ENCODE results near the gene MTRF1L. TPM values are rescaled to one million over a fixed set of nuclear protein-coding genes. Genes with fewer than 3 reads are reported as not detected.

MTRF1L gene
- total and polyA plus RNA-seq, 2 donors from 2014 or later: 15.8 to 19.2 TPM

- DNase-seq (peak in 3 of 5 donors; percentile 46 to 72 (median 65)), FAIRE-seq (no peak)
- Histone ChIP-seq H3K36me3 (ENCODE audit: control insufficient read depth in 2 of 3, insufficient read depth in 3 of 3, low read length in 3 of 3) (no peaks in the 10 kb centered on the region), H3K9ac (ENCODE audit: low read length in 3 of 3) (no peak overlapping the region), H3K27me3 (ENCODE audit: control insufficient read depth, insufficient read depth, low read length) (no peaks in the 10 kb centered on the region), H3K9me3 (ENCODE audit: control insufficient read depth in 2 of 3, insufficient read depth in 1 of 3, low read length in 3 of 3) (no peaks in the 10 kb centered on the region), H3K4me3 (ENCODE audit: low read length in 3 of 3) (no peak overlapping the region), H3K27ac (ENCODE audit: low read depth in 2 of 2, low read length in 2 of 2) (no peak overlapping the region), H3K4me1 (ENCODE audit: control insufficient read depth in 2 of 3, insufficient read depth in 2 of 3, low read depth in 1 of 3, low read length in 3 of 3) (peaks cover 0 to 3% (median 0%) of the 10 kb centered on the region in 3 donors)
- peak; percentile 78 for TF ChIP-seq CTCF (IDR thresholded peaks at IDR 0.05; ENCODE audit: borderline replicate concordance, extremely low read depth, insufficient read depth)
- intact Hi-C loops (cut with DNase I): no loop called here
Measured at GRCh38 chr6:153023977-153024708, 21.6 kb upstream of the MTRF1L start.

GRCh38 chr6:153018355-153018754 lies 15.8 kb upstream of the MTRF1L start:
- H3K27ac ChIP-seq (ENCODE audit: low read depth in 2 of 2, low read length in 2 of 2): no peak overlapping the region
- no peaks in the 10 kb centered on the region for H3K36me3 ChIP-seq (ENCODE audit: control insufficient read depth in 2 of 3, insufficient read depth in 3 of 3, low read length in 3 of 3)
- H3K4me3 ChIP-seq (ENCODE audit: low read length in 3 of 3): no peak overlapping the region
- no peak for DNase-seq
- intact Hi-C loops (cut with DNase I): no loop called here
- TF ChIP-seq CTCF (IDR thresholded peaks at IDR 0.05; ENCODE audit: borderline replicate concordance, extremely low read depth, insufficient read depth): no peak
- H3K4me1 ChIP-seq (ENCODE audit: control insufficient read depth in 2 of 3, insufficient read depth in 2 of 3, low read depth in 1 of 3, low read length in 3 of 3): no peaks in the 10 kb centered on the region
- H3K9ac ChIP-seq (ENCODE audit: low read length in 3 of 3): no peak overlapping the region
- FAIRE-seq: no peak
- no peaks in the 10 kb centered on the region for H3K9me3 ChIP-seq (ENCODE audit: control insufficient read depth in 2 of 3, insufficient read depth in 1 of 3, low read length in 3 of 3)
- H3K27me3 ChIP-seq (ENCODE audit: control insufficient read depth, insufficient read depth, low read length): no peaks in the 10 kb centered on the region

- H3K27ac ChIP-seq (ENCODE audit: low read depth in 2 of 2, low read length in 2 of 2): no peak overlapping the region
- no peak for FAIRE-seq
- no peak overlapping the region for H3K9ac ChIP-seq (ENCODE audit: low read length in 3 of 3)
- no peak overlapping the region for H3K4me3 ChIP-seq (ENCODE audit: low read length in 3 of 3)
- H3K36me3 ChIP-seq (ENCODE audit: control insufficient read depth in 2 of 3, insufficient read depth in 3 of 3, low read length in 3 of 3): no peaks in the 10 kb centered on the region
- TF ChIP-seq CTCF (IDR thresholded peaks at IDR 0.05; ENCODE audit: borderline replicate concordance, extremely low read depth, insufficient read depth): no peak
- DNase-seq: no peak
- no peaks in the 10 kb centered on the region for H3K9me3 ChIP-seq (ENCODE audit: control insufficient read depth in 2 of 3, insufficient read depth in 1 of 3, low read length in 3 of 3)
- H3K4me1 ChIP-seq (ENCODE audit: control insufficient read depth in 2 of 3, insufficient read depth in 2 of 3, low read depth in 1 of 3, low read length in 3 of 3): no peaks in the 10 kb centered on the region
- intact Hi-C loops (cut with DNase I): no loop called here
- H3K27me3 ChIP-seq (ENCODE audit: control insufficient read depth, insufficient read depth, low read length): no peaks in the 10 kb centered on the region
Measured at GRCh38 chr6:153016846-153017245, 14.3 kb upstream of the MTRF1L start.

Data from kidney (tissue), 14 donors.